HepG2 (cell line): ENCODE measurements around the gene GNG4. TPM values are rescaled to one million over a fixed set of nuclear protein-coding genes. Genes with fewer than 3 reads are reported as not detected.

ENCODE experiments used
- CREM ChIP-seq, 2 experiments: sonication (generic) in 1 of 2; formaldehyde crosslinking in 1 of 2; IDR thresholded peaks; 2 replicates each; pipeline versions ENCODE4 v1.4.0 to v1.6.1; 2016 to 2020; ENCODE audit warnings: antibody characterized with exemption in 1 of 2, mild to moderate bottlenecking in 1 of 2, missing genetic modification reagents in 1 of 2
- HNRNPK ChIP-seq: fragments of 200-400 bp; formaldehyde crosslinking; IDR thresholded peaks from 2 replicates; pipeline ENCODE4 v1.6.1; 2018; ENCODE audit warnings: low read length, low read depth, moderate library complexity, mild to moderate bottlenecking; ENCODE audit not compliant: poor library complexity, severe bottlenecking
- HOXA5 ChIP-seq: sonication (generic); formaldehyde crosslinking; IDR thresholded peaks from 2 replicates; pipeline ENCODE4 v1.4.0; 2020; ENCODE audit warnings: missing genetic modification reagents
- KLF16 ChIP-seq, 2 experiments: sonication (generic) in 1 of 2; formaldehyde crosslinking in 1 of 2; IDR thresholded peaks; 2 replicates each; pipeline versions ENCODE4 v1.6.1 to v1.8.0; 2016 to 2023; ENCODE audit warnings: missing genetic modification reagents in 2 of 2, missing compliant biosample characterization in 1 of 2
- MXD4 ChIP-seq: IDR thresholded peaks from 2 replicates; pipeline ENCODE4 v1.6.1; 2016; ENCODE audit warnings: mild to moderate bottlenecking, missing biosample characterization, missing genetic modification reagents
- NCOA1 ChIP-seq: sonication (generic); formaldehyde crosslinking; IDR thresholded peaks from 2 replicates; pipeline ENCODE4 v1.9.0; 2021; ENCODE audit warnings: missing genetic modification reagents
- ONECUT2 ChIP-seq: sonication (generic); formaldehyde crosslinking; IDR thresholded peaks from 2 replicates; pipeline ENCODE4 v1.4.0; 2020; ENCODE audit warnings: missing genetic modification reagents
- PAX8 ChIP-seq: sonication (generic); formaldehyde crosslinking; IDR thresholded peaks from 2 replicates; pipeline ENCODE4 v1.8.0; 2022; ENCODE audit warnings: mild to moderate bottlenecking, missing genetic modification reagents, borderline replicate concordance
- SP4 ChIP-seq: sonication (generic); formaldehyde crosslinking; IDR thresholded peaks from 2 replicates; pipeline ENCODE4 v1.8.1; 2023; ENCODE audit warnings: mild to moderate bottlenecking, missing genetic modification reagents
- TGIF2 ChIP-seq: IDR thresholded peaks from 2 replicates; pipeline ENCODE4 v1.6.1; 2016; ENCODE audit warnings: control low read depth, missing compliant biosample characterization
- ZBED4 ChIP-seq: sonication (generic); formaldehyde crosslinking; IDR thresholded peaks from 2 replicates; pipeline ENCODE4 v1.4.0; 2020; ENCODE audit warnings: missing genetic modification reagents, borderline replicate concordance
- ZBTB7A ChIP-seq: sonication (generic); formaldehyde crosslinking; IDR thresholded peaks from 2 replicates; pipeline ENCODE4 v1.8.0; 2022; ENCODE audit warnings: mild to moderate bottlenecking, missing genetic modification reagents
- ZFYVE20 ChIP-seq: sonication (generic); formaldehyde crosslinking; IDR thresholded peaks from 2 replicates; pipeline ENCODE4 v1.8.0; 2023; ENCODE audit warnings: low read depth, mild to moderate bottlenecking, moderate library complexity, missing genetic modification reagents, borderline replicate concordance
- ZNF138 ChIP-seq: sonication (generic); formaldehyde crosslinking; IDR thresholded peaks from 2 replicates; pipeline ENCODE4 v1.5.0; 2020; ENCODE audit warnings: mild to moderate bottlenecking, low read depth, missing genetic modification reagents
- ZNF20 ChIP-seq: sonication (generic); formaldehyde crosslinking; IDR thresholded peaks from 2 replicates; pipeline ENCODE4 v1.4.0; 2020; ENCODE audit warnings: mild to moderate bottlenecking, moderate library complexity, missing genetic modification reagents
- ZNF460 ChIP-seq: sonication (generic); formaldehyde crosslinking; IDR thresholded peaks from 2 replicates; pipeline ENCODE4 v1.5.1; 2020; ENCODE audit warnings: missing genetic modification reagents, mild to moderate bottlenecking, borderline replicate concordance
- polyA plus RNA-seq, 8 experiments: library from polyadenylated mRNA; depleted of rRNA in 3 of 8; stranded (reverse) in 7 of 8; unstranded in 1 of 8; fragments of >200 nt; fragmentation: Illumina TruSeq in 4 of 8; extraction: Trizol in 4 of 8; gene quantifications; 2 replicates each; pipeline versions ENCODE4 v1.2.1 to v1.2.3, GENCODE V29; 2011 to 2016; ENCODE audit warnings: low read depth in 4 of 8, missing spikeins in 1 of 8, mixed read lengths in 1 of 8; ENCODE audit not compliant: insufficient read depth in 1 of 8
- total RNA-seq, 5 experiments: library from RNA; depleted of rRNA; stranded (reverse); fragments of >200 nt; fragmentation: Illumina TruSeq; extraction: Trizol; gene quantifications; 2 replicates each; pipeline ENCODE4 v1.2.3, GENCODE V29; 2016; ENCODE audit warnings: low read depth in 1 of 5
- TF ChIP-seq, protein P1 (sequence below): fragments of 450-650 bp; IDR thresholded peaks from 2 replicates; pipeline ENCODE4 v1.6.1; 2017
- TF ChIP-seq, protein P2 (sequence below): IDR thresholded peaks from 2 replicates; pipeline ENCODE4 v1.6.1; 2016; ENCODE audit warnings: low read depth, missing genetic modification reagents, missing compliant biosample characterization

The GNG4 gene
- total and polyA plus RNA-seq, 2 of the 13 experiments (the other 11 are each of a cell fraction or from before 2014, with no cell fraction given) = 27.1 to 69.5 TPM

DNA sequence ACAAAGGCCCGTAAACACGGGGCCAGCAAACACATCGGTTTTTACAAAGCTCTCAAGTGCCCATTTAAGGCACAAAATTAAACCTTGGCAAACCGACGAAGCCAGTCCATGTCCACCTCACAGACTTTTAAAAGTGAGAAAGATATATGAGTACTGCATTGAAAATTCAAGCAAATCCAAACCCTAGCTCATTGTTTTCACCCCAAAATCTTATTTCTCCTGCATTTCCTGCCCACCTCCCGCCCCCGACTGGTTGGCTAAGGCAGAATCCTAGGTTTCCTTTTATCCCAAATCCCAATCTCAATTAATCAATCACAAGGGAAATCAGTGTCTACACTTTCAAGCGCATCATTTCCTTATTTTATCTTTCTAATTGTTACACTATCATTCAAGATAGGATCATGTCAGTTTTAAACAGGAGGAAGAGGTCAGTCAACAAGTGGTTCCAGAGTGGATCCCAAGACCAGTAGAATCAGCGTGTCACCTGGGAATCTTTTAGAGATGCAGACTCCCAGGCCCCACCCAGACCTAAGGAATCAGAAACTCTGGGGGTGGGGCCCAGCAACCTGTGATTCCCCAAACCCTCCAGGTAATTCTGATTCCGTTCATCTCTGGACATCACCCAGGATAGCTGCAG lies 1.7 kb upstream of the GNG4 start (continued):
- TF ChIP-seq HNRNPK = no peak
- TF ChIP-seq SP4 = no peak
- no peak for TF ChIP-seq TGIF2 (CRISPR knock-in tag)
- TF ChIP-seq ZBED4 (CRISPR knock-in tag) = 0 out of 2 replicates have a peak, but pooled peaks have one; percentile 6
- 0 out of 2 replicates have a peak, but pooled peaks have one; percentile 25 for TF ChIP-seq ZNF20 (CRISPR knock-in tag)
- TF ChIP-seq ONECUT2 (CRISPR knock-in tag) = peak; percentile 92; the same call in 1 of the 2 replicates
- TF ChIP-seq ZBTB7A (CRISPR knock-in tag) = no peak
- 0 out of 2 replicates have a peak, but pooled peaks have one; percentile 7 for TF ChIP-seq CREM (IDR thresholded peaks at IDR 0.05)
- TF ChIP-seq CREM (CRISPR knock-in tag; IDR thresholded peaks at IDR 0.05) = no peak
- TF ChIP-seq, protein P1, sequence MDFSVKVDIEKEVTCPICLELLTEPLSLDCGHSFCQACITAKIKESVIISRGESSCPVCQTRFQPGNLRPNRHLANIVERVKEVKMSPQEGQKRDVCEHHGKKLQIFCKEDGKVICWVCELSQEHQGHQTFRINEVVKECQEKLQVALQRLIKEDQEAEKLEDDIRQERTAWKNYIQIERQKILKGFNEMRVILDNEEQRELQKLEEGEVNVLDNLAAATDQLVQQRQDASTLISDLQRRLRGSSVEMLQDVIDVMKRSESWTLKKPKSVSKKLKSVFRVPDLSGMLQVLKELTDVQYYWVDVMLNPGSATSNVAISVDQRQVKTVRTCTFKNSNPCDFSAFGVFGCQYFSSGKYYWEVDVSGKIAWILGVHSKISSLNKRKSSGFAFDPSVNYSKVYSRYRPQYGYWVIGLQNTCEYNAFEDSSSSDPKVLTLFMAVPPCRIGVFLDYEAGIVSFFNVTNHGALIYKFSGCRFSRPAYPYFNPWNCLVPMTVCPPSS = no peak
- 0 out of 2 replicates have a peak, but pooled peaks have one; percentile 17 for TF ChIP-seq NCOA1 (CRISPR knock-in tag)
- TF ChIP-seq PAX8 (CRISPR knock-in tag) = no peak
- 0 out of 2 replicates have a peak, but pooled peaks have one; percentile 44 for TF ChIP-seq ZNF460 (CRISPR knock-in tag)
- TF ChIP-seq, protein P2, sequence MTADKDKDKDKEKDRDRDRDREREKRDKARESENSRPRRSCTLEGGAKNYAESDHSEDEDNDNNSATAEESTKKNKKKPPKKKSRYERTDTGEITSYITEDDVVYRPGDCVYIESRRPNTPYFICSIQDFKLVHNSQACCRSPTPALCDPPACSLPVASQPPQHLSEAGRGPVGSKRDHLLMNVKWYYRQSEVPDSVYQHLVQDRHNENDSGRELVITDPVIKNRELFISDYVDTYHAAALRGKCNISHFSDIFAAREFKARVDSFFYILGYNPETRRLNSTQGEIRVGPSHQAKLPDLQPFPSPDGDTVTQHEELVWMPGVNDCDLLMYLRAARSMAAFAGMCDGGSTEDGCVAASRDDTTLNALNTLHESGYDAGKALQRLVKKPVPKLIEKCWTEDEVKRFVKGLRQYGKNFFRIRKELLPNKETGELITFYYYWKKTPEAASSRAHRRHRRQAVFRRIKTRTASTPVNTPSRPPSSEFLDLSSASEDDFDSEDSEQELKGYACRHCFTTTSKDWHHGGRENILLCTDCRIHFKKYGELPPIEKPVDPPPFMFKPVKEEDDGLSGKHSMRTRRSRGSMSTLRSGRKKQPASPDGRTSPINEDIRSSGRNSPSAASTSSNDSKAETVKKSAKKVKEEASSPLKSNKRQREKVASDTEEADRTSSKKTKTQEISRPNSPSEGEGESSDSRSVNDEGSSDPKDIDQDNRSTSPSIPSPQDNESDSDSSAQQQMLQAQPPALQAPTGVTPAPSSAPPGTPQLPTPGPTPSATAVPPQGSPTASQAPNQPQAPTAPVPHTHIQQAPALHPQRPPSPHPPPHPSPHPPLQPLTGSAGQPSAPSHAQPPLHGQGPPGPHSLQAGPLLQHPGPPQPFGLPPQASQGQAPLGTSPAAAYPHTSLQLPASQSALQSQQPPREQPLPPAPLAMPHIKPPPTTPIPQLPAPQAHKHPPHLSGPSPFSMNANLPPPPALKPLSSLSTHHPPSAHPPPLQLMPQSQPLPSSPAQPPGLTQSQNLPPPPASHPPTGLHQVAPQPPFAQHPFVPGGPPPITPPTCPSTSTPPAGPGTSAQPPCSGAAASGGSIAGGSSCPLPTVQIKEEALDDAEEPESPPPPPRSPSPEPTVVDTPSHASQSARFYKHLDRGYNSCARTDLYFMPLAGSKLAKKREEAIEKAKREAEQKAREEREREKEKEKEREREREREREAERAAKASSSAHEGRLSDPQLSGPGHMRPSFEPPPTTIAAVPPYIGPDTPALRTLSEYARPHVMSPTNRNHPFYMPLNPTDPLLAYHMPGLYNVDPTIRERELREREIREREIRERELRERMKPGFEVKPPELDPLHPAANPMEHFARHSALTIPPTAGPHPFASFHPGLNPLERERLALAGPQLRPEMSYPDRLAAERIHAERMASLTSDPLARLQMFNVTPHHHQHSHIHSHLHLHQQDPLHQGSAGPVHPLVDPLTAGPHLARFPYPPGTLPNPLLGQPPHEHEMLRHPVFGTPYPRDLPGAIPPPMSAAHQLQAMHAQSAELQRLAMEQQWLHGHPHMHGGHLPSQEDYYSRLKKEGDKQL (CRISPR knock-in tag) = no peak; the same call in 1 of the 2 replicates
- no peak for TF ChIP-seq MXD4
- 0 out of 2 replicates have a peak, but pooled peaks have one; percentile 19 for TF ChIP-seq ZNF138
- no peak for TF ChIP-seq KLF16 (CRISPR knock-in tag; IDR thresholded peaks at IDR 0.05)
- peak; percentile 43; the same call in 1 of the 2 replicates for TF ChIP-seq HOXA5 (CRISPR knock-in tag)
- 0 out of 2 replicates have a peak, but pooled peaks have one; percentile 18 for TF ChIP-seq ZFYVE20 (CRISPR knock-in tag)
